ENCODE measurements around the gene WARS2. TPM values are rescaled to one million over a fixed set of nuclear protein-coding genes. Genes with fewer than 3 reads are reported as not detected.

WARS2 gene
- total RNA-seq, 1 experiment from 2014 or later = 18.1 TPM

GRCh38 chr1:119147661-119148090, 7.2 kb upstream of the WARS2 start:
- intact Hi-C loops (cut with micrococcal nuclease) = loop anchor here (10.0 kb wide), 1 partner anchor 133 kb away; no protein-coding TSS in a partner anchor
- TF ChIP-seq EZH2 (IDR thresholded peaks at IDR 0.05; ENCODE audit: low read length, unreplicated experiment) (no peak), EZH2phosphoT487 (IDR thresholded peaks at IDR 0.05; ENCODE audit: borderline replicate concordance, low read length) (no peak), CTCF (conservative IDR thresholded peaks at IDR 0.05; ENCODE audit: low read depth, low read length) (no peak)
- CTCF ChIA-PET = no interaction called here

GRCh38 chr1:119146466-119146865, 6.0 kb upstream of the WARS2 start:
- H3K9me2 ChIP-seq (replicated peaks; ENCODE audit: low read length) = no peaks in the 10 kb centered on the region
- intact Hi-C loops (cut with micrococcal nuclease) = loop anchor here (10.0 kb wide), 1 partner anchor 132 kb away; no protein-coding TSS in a partner anchor
- no peak for DNase-seq
- no peak for ATAC-seq
- TF ChIP-seq EZH2 (IDR thresholded peaks at IDR 0.05; ENCODE audit: low read length, unreplicated experiment) = no peak
- no peak for TF ChIP-seq CTCF (conservative IDR thresholded peaks at IDR 0.05; ENCODE audit: low read depth, low read length)
- TF ChIP-seq EZH2phosphoT487 (IDR thresholded peaks at IDR 0.05; ENCODE audit: borderline replicate concordance, low read length) = no peak
- no peaks in the 10 kb centered on the region for H3K9me3 ChIP-seq (ENCODE audit: low read length)
- H4K20me1 ChIP-seq (ENCODE audit: low read length) = no peaks in the 10 kb centered on the region
- BruUV-seq (replicated peaks) = no TSS peak
- ChIA-PET POLR2A (ENCODE audit: unreplicated experiment) (no interaction called here), CTCF (no interaction called here)
- H3K27me3 ChIP-seq (ENCODE audit: low read length) = no peaks in the 10 kb centered on the region
- H3K4me1 ChIP-seq (ENCODE audit: insufficient read depth, low read length) = peaks cover 15% of the 10 kb centered on the region
- no peaks in the 10 kb centered on the region for H3F3A ChIP-seq (ENCODE audit: low read length, unreplicated experiment)
- H3K9ac ChIP-seq (ENCODE audit: low read length) = no peak overlapping the region
- H3K4me2 ChIP-seq (ENCODE audit: low read length) = no peak overlapping the region
- peaks cover 9% of the 10 kb centered on the region; the same call in 1 of the 2 replicates for H3K36me3 ChIP-seq (ENCODE audit: low read depth, low read length)
- H3K79me2 ChIP-seq (ENCODE audit: low read length) = peaks cover 14% of the 10 kb centered on the region
- no peak overlapping the region for H3K4me3 ChIP-seq (ENCODE audit: low read length)
- H2AFZ ChIP-seq (ENCODE audit: low read length) = no peak overlapping the region
- no peak overlapping the region for H3K27ac ChIP-seq (ENCODE audit: low read length)

More at GRCh38 chr1:119147661-119148090, 7.2 kb upstream of the WARS2 start:
- H3K9me2 ChIP-seq (replicated peaks; ENCODE audit: low read length) = no peaks in the 10 kb centered on the region
- BruUV-seq (replicated peaks) = no TSS peak
- H3K9ac ChIP-seq (ENCODE audit: low read length) = no peak overlapping the region
- ATAC-seq (no peak), DNase-seq (no peak)
- H2AFZ ChIP-seq (ENCODE audit: low read length) = no peak overlapping the region
- H3K4me3 ChIP-seq (ENCODE audit: low read length) = no peak overlapping the region
- no peaks in the 10 kb centered on the region for H3F3A ChIP-seq (ENCODE audit: low read length, unreplicated experiment)
- no peaks in the 10 kb centered on the region for H4K20me1 ChIP-seq (ENCODE audit: low read length)
- POLR2A ChIA-PET (ENCODE audit: unreplicated experiment) = no interaction called here
- H3K4me2 ChIP-seq (ENCODE audit: low read length) = no peak overlapping the region
- H3K27ac ChIP-seq (ENCODE audit: low read length) = no peak overlapping the region
- peaks cover 9% of the 10 kb centered on the region; the same call in 1 of the 2 replicates for H3K36me3 ChIP-seq (ENCODE audit: low read depth, low read length)
- H3K27me3 ChIP-seq (ENCODE audit: low read length) = no peaks in the 10 kb centered on the region
- peaks cover 2% of the 10 kb centered on the region; the same call in 1 of the 2 replicates for H3K79me2 ChIP-seq (ENCODE audit: low read length)
- H3K4me1 ChIP-seq (ENCODE audit: insufficient read depth, low read length) = 0 out of 2 replicates have a peak, but pooled peaks cover 3% of the 10 kb centered on the region
- no peaks in the 10 kb centered on the region for H3K9me3 ChIP-seq (ENCODE audit: low read length)

GRCh38 chr1:119144813-119145212, 4.4 kb upstream of the WARS2 start:
- Histone ChIP-seq H3K4me3 (ENCODE audit: low read length) (no peak overlapping the region), H3K9me3 (ENCODE audit: low read length) (no peaks in the 10 kb centered on the region), H3K79me2 (ENCODE audit: low read length) (peaks cover 21% of the 10 kb centered on the region), H4K20me1 (ENCODE audit: low read length) (no peaks in the 10 kb centered on the region), H3K27ac (ENCODE audit: low read length) (no peak overlapping the region), H3K36me3 (ENCODE audit: low read depth, low read length) (peaks cover 9% of the 10 kb centered on the region; the same call in 1 of the 2 replicates), H3K9ac (ENCODE audit: low read length) (no peak overlapping the region), H2AFZ (ENCODE audit: low read length) (no peak overlapping the region), H3F3A (ENCODE audit: low read length, unreplicated experiment) (no peaks in the 10 kb centered on the region), H3K4me2 (ENCODE audit: low read length) (no peak overlapping the region), H3K4me1 (ENCODE audit: insufficient read depth, low read length) (peaks cover 21% of the 10 kb centered on the region), H3K27me3 (ENCODE audit: low read length) (no peaks in the 10 kb centered on the region), H3K9me2 (replicated peaks; ENCODE audit: low read length) (no peaks in the 10 kb centered on the region)
- POLR2A ChIA-PET (ENCODE audit: unreplicated experiment) = no interaction called here
- no peak for TF ChIP-seq EZH2 (IDR thresholded peaks at IDR 0.05; ENCODE audit: low read length, unreplicated experiment)
- no peak for TF ChIP-seq CTCF (conservative IDR thresholded peaks at IDR 0.05; ENCODE audit: low read depth, low read length)
- no peak for TF ChIP-seq EZH2phosphoT487 (IDR thresholded peaks at IDR 0.05; ENCODE audit: borderline replicate concordance, low read length)
- CTCF ChIA-PET = no interaction called here
- ATAC-seq = no peak
- DNase-seq = no peak
- intact Hi-C loops (cut with micrococcal nuclease) = loop anchor here (5.0 to 10.0 kb wide), 2 partner anchors 130 to 222 kb away; partner anchors contain the start of gene HAO2
- BruUV-seq (replicated peaks) = no TSS peak

All from PC-3 (cell line).